ENCODE measurements around the gene PCNT.

DNA sequence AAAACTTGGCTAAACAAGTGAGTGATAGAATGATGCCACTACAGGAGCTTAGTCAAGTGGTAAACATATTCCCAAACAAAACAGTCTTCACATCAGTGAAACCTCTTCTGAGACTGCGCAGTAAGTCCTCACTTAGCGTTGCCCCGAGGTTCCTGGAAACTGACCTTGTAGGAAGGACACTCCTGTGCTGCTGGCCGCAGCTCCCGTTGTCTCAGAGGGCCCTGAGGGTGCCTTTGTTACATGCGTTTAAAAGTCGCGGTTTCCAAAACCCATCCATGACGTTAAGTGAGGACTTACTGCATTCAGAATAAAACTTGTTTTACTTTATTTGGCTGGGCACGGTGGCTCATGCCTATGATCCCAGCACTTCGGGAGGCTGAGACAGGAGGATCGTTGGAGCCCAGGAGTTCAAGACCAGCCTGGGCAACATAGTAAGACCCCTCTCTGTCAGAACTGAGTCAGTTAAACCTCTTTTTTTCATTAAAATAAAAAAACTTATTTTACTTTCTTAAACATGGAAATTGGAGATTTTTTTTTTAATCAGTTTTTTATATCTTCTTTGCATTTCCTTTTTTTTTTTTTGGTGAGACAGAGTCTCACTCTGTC, 98.8 kb downstream of the PCNT start:
- TF ChIP-seq EZH2 (IDR thresholded peaks at IDR 0.05; ENCODE audit: insufficient read depth, poor library complexity, severe bottlenecking), result no peak
- no peak for TF ChIP-seq EZH2phosphoT487 (IDR thresholded peaks at IDR 0.05; ENCODE audit: insufficient read depth, low read depth)

All from GM23248 (cell line).